ENCODE results near the gene EPHA8. TPM values are rescaled to one million over a fixed set of nuclear protein-coding genes. Genes with fewer than 3 reads are reported as not detected.

The EPHA8 gene
- total and polyA plus RNA-seq, 7 donors = 0.01 to 0.03 TPM; not detected in 5

DNA sequence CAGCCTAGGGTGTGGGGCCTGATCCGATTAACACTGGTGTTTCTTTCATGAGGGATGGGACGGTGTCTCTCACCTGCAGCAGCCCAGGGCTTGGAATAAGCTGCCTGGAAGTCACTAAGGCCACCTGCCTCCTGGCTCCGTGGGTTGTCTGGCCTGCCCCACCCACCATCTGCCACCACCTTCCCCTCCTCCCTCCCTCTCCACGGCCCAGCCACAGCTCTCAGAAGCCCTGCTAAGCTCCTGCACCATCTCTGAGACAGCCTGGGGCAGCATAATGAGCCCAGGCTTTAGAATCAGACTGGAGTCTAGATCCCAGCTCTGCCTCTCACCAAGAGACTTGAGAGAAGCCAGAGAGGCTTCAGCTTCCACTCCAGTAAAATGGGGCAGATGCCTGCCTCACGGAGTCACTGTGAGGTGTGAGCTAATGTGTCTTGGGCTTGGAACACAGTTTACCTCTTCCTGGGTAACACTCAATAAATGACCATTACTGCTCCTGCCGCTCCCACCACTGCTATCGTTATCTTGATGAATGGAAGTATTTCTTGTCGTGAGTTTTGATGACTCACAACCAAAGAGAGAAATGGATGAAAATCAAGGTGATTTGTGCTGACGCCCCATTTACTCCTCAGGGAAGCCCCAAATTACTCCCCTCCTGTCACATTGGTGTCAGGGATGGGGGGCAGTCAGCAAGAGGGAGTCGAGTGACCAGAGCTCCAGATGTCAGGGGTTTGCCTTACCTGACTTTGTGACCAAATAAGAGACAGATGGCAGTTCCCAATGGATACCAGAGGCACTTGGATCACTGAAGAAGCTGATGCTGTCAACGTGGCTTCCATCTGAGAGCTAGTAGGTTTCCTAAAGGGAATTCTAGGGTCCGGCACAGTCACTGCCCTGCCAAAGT lies 49.6 kb downstream of the EPHA8 start:
- ATAC-seq (no peak), DNase-seq (peak in 1 of 2 donors; percentile 30)
- no peak overlapping the region for H3K4me3 ChIP-seq
- H3K27ac ChIP-seq = no peak overlapping the region
- WGBS, 3 donors = 39 to 44% (median 41%) methylated on average over 12 of the region's 12 CpGs
- H3K36me3 ChIP-seq (ENCODE audit: insufficient read depth in 1 of 2, low read depth in 1 of 2) = no peaks in the 10 kb centered on the region
- H3K27me3 ChIP-seq (ENCODE audit: insufficient read depth in 3 of 3, low read length in 2 of 3) = peaks cover 0 to 49% (median 7%) of the 10 kb centered on the region in 3 donors
- no peaks in the 10 kb centered on the region for H3K4me1 ChIP-seq
- intact Hi-C loops (cut with DNase I) = no loop called here
- TF ChIP-seq, protein P1, sequence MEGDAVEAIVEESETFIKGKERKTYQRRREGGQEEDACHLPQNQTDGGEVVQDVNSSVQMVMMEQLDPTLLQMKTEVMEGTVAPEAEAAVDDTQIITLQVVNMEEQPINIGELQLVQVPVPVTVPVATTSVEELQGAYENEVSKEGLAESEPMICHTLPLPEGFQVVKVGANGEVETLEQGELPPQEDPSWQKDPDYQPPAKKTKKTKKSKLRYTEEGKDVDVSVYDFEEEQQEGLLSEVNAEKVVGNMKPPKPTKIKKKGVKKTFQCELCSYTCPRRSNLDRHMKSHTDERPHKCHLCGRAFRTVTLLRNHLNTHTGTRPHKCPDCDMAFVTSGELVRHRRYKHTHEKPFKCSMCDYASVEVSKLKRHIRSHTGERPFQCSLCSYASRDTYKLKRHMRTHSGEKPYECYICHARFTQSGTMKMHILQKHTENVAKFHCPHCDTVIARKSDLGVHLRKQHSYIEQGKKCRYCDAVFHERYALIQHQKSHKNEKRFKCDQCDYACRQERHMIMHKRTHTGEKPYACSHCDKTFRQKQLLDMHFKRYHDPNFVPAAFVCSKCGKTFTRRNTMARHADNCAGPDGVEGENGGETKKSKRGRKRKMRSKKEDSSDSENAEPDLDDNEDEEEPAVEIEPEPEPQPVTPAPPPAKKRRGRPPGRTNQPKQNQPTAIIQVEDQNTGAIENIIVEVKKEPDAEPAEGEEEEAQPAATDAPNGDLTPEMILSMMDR (IDR thresholded peaks at IDR 0.05) = no peak
- no peaks in the 10 kb centered on the region for H3K9me3 ChIP-seq

DNA sequence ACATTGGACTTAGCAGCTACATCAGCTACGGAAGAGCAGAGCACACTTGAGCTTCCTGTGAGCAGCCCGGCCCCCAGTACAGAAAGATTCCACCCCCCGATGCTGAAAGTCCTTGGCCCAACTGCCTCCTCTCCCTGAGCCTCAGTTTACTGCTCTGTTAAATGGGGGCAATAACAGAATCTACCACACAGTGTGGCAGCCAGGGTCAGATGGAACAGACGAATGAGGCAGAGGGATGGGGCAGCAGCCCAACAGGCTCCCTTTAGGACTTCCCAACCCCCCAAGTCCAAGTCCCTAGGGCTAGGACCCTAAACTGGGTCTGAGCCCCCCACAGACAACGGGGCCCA lies 50.3 kb downstream of the EPHA8 start:
- H3K4me1 ChIP-seq = no peaks in the 10 kb centered on the region
- H3K36me3 ChIP-seq (ENCODE audit: insufficient read depth in 1 of 2, low read depth in 1 of 2) = no peaks in the 10 kb centered on the region
- peaks cover 0 to 50% (median 12%) of the 10 kb centered on the region in 3 donors for H3K27me3 ChIP-seq (ENCODE audit: insufficient read depth in 3 of 3, low read length in 2 of 3)
- H3K9me3 ChIP-seq = no peaks in the 10 kb centered on the region
- intact Hi-C loops (cut with DNase I) = no loop called here
- TF ChIP-seq, protein P1 (IDR thresholded peaks at IDR 0.05) = no peak
- H3K4me3 ChIP-seq = no peak overlapping the region
- no peak overlapping the region for H3K27ac ChIP-seq
- 59 to 60% (median 60%) methylated on average over 5 of the region's 5 CpGs for WGBS, 3 donors
- ATAC-seq (no peak), DNase-seq (no peak)

DNA sequence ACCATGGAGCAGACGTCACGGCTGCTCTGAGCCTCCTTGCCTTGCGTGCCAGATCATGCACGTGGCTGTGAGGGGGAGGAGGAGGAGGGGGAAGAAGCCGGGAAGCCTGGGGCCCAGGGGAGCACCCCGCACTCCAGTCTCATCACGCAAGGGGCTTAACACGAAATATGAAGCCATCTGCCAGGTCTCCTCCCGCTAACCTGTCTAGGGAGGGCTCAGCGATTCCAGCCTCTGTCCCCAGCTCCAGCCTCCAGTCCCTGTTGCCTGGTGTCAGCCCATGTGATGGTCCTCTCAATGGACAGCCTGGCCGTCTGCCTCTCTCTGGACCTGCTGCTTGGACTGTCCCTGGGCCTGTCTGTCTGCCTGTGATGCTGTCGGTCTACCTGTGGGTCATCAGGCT lies 50.7 kb downstream of the EPHA8 start:
- DNase-seq (peak in 1 of 2 donors; percentile 32), ATAC-seq (no peak)
- Histone ChIP-seq H3K36me3 (ENCODE audit: insufficient read depth in 1 of 2, low read depth in 1 of 2) (no peaks in the 10 kb centered on the region), H3K27ac (no peak overlapping the region), H3K4me1 (no peaks in the 10 kb centered on the region), H3K27me3 (ENCODE audit: insufficient read depth in 3 of 3, low read length in 2 of 3) (peaks cover 0 to 53% (median 12%) of the 10 kb centered on the region in 3 donors), H3K4me3 (no peak overlapping the region), H3K9me3 (no peaks in the 10 kb centered on the region)
- TF ChIP-seq, protein P1 (IDR thresholded peaks at IDR 0.05) = no peak
- 27 to 42% (median 30%) methylated on average over 12 of the region's 12 CpGs for WGBS, 3 donors
- intact Hi-C loops (cut with DNase I) = no loop called here

DNA sequence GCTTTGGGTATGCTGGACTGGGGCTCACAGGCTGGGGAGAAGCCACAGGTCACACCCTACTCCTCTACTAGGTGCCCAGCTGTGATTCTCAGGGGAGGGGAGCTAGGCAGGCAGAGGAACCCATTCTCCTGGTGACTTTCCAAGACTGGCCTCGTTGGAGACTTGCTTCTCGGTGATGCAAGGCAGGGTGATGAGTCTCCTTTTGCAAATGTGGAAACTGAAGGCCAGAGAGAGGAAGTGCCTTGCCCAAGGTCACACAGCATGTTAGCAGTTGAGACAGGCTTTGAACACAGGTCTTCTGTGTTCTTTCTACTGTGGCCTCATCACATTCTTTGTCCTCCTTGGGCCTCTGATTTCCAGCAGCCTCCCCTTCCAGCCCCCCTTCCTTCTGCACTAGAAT lies 52.6 kb downstream of the EPHA8 start:
- Histone ChIP-seq H3K36me3 (ENCODE audit: insufficient read depth in 1 of 2, low read depth in 1 of 2) (no peaks in the 10 kb centered on the region), H3K9me3 (no peaks in the 10 kb centered on the region), H3K27ac (no peak overlapping the region), H3K27me3 (ENCODE audit: insufficient read depth in 3 of 3, low read length in 2 of 3) (peaks cover 1 to 68% (median 14%) of the 10 kb centered on the region in 3 donors), H3K4me1 (no peaks in the 10 kb centered on the region), H3K4me3 (no peak overlapping the region)
- WGBS, 3 donors = 40 to 45% (median 41%) methylated on average over 2 of the region's 2 CpGs
- DNase-seq (peak in 1 of 2 donors; percentile 14), ATAC-seq (no peak)
- TF ChIP-seq, protein P1 (IDR thresholded peaks at IDR 0.05) = no peak
- intact Hi-C loops (cut with DNase I) = no loop called here

All from psoas muscle (tissue), 8 donors.